GM23338 (cell line): ENCODE data around the gene TMEM63C. TPM values are rescaled to one million over a fixed set of nuclear protein-coding genes. Genes with fewer than 3 reads are reported as not detected.
A peak's percentile ranks its signal among the peaks of the same experiment; 100 is the strongest.

Experiments used
- ATAC-seq: fragments of 200-7000 bp; cut with Tn5 transposase; 3 replicates; pipeline ENCODE4 v1.9.1; 2020
- DNase-seq: peaks from one replicate; pipeline ENCODE4 v3.0.0-alpha.2; 2015; ENCODE audit warnings: low spot score
- H2AFZ ChIP-seq: fragments of 200-600 bp; sonication (generic); 2 replicates; pipeline ENCODE4 v1.8.0; 2016; ENCODE audit warnings: antibody characterized with exemption, mild to moderate bottlenecking, moderate library complexity
- H3F3A ChIP-seq: fragments of 200-600 bp; sonication (generic); replicated peaks from 2 replicates; pipeline ENCODE4 v1.8.0; 2017; ENCODE audit warnings: antibody characterized with exemption, mixed run types, low read depth
- H3K27ac ChIP-seq: fragments of 200-600 bp; sonication (generic); 2 replicates; pipeline ENCODE4 v1.6.1; 2016; ENCODE audit warnings: low read depth
- H3K27me3 ChIP-seq: fragments of 200-600 bp; sonication (generic); 2 replicates; pipeline ENCODE4 v1.8.0; 2016; ENCODE audit warnings: mild to moderate bottlenecking, mixed run types, moderate library complexity; ENCODE audit not compliant: insufficient read depth
- H3K36me3 ChIP-seq: fragments of 200-600 bp; sonication (generic); 2 replicates; pipeline ENCODE4 v1.8.0; 2016; ENCODE audit warnings: mild to moderate bottlenecking; ENCODE audit not compliant: insufficient read depth
- H3K4me1 ChIP-seq: fragments of 200-600 bp; sonication (generic); 2 replicates; pipeline ENCODE4 v1.8.0; 2016; ENCODE audit warnings: mild to moderate bottlenecking, moderate library complexity; ENCODE audit not compliant: insufficient read depth
- H3K4me2 ChIP-seq: fragments of 200-600 bp; sonication (generic); 2 replicates; pipeline ENCODE4 v1.7.1; 2017; ENCODE audit warnings: mixed run types
- H3K4me3 ChIP-seq: fragments of 200-600 bp; sonication (generic); 2 replicates; pipeline ENCODE4 v1.6.1; 2016; ENCODE audit warnings: mixed run types
- H3K79me2 ChIP-seq: fragments of 200-600 bp; sonication (generic); replicated peaks from 2 replicates; pipeline ENCODE4 v1.8.0; 2017; ENCODE audit warnings: mild to moderate bottlenecking; ENCODE audit not compliant: insufficient read depth
- H3K9me2 ChIP-seq: fragments of 200-600 bp; sonication (generic); 2 replicates; pipeline ENCODE4 v1.8.0; 2017; ENCODE audit not compliant: insufficient read depth
- H4K20me1 ChIP-seq: fragments of 200-600 bp; sonication (generic); replicated peaks from 2 replicates; pipeline ENCODE4 v1.8.0; 2017; ENCODE audit warnings: mild to moderate bottlenecking; ENCODE audit not compliant: insufficient read depth
- H3K27ac Mint-ChIP-seq: 2 replicates; pipeline ENCODE4 v1.8.0; 2020; ENCODE audit warnings: inconsistent platforms, mild to moderate bottlenecking, moderate library complexity, mixed read lengths
- H3K27me3 Mint-ChIP-seq: 3 replicates; pipeline ENCODE4 v1.8.0; 2022; ENCODE audit warnings: low read depth, mild to moderate bottlenecking, moderate library complexity, mixed read lengths, inconsistent platforms; ENCODE audit not compliant: insufficient read depth, poor library complexity
- H3K36me3 Mint-ChIP-seq: 3 replicates; pipeline ENCODE4 v1.8.0; 2021; ENCODE audit warnings: low read depth, mild to moderate bottlenecking, inconsistent platforms, moderate library complexity, mixed read lengths
- H3K4me1 Mint-ChIP-seq: 3 replicates; pipeline ENCODE4 v1.8.0; 2020; ENCODE audit warnings: mild to moderate bottlenecking, inconsistent platforms, mixed read lengths
- H3K4me3 Mint-ChIP-seq: 3 replicates; pipeline ENCODE4 v1.8.0; 2021; ENCODE audit warnings: moderate library complexity, mild to moderate bottlenecking, inconsistent platforms, mixed read lengths
- H3K9me3 Mint-ChIP-seq: 3 replicates; pipeline ENCODE4 v1.8.0; 2020; ENCODE audit warnings: moderate library complexity, mild to moderate bottlenecking, inconsistent platforms, mixed read lengths
- CREB1 ChIP-seq: fragments of 250-450 bp; sonication (Bioruptor Pico); IDR thresholded peaks from 2 replicates; pipeline ENCODE4 v1.5.0; 2020; ENCODE audit warnings: low read depth, mild to moderate bottlenecking, moderate library complexity
- JUNB ChIP-seq: IDR thresholded peaks from one replicate; pipeline ENCODE4 v1.6.1; 2016; ENCODE audit warnings: antibody characterized with exemption; ENCODE audit not compliant: unreplicated experiment
- NANOG ChIP-seq: IDR thresholded peaks from 2 replicates; pipeline ENCODE4 v1.6.1; 2016; ENCODE audit warnings: antibody characterized with exemption, borderline replicate concordance
- ZNF114 ChIP-seq: fragments of 250-450 bp; sonication (Bioruptor Pico); IDR thresholded peaks from 2 replicates; pipeline ENCODE4 v1.5.0; 2020; ENCODE audit warnings: mild to moderate bottlenecking, moderate library complexity
- polyA plus RNA-seq: library from polyadenylated mRNA; unstranded; fragments of >200 nt; fragmentation: Nextera tagmentation; extraction: Ambion mirVana; gene quantifications from 2 replicates; pipeline ENCODE4 v1.2.1, GENCODE V29; 2016
- total RNA-seq: library from RNA; depleted of rRNA; stranded (reverse); fragments of >200 nt; shearing (Covaris generic); gene quantifications from 2 replicates; pipeline ENCODE4 v1.2.3, GENCODE V29; 2014
- TF ChIP-seq, protein P1 (sequence below): fragments of 250-450 bp; sonication (Bioruptor Pico); IDR thresholded peaks from 2 replicates; pipeline ENCODE4 v1.5.0; 2020; ENCODE audit warnings: mild to moderate bottlenecking, moderate library complexity

The TMEM63C gene
- total and polyA plus RNA-seq, 2 experiments from 2014 or later = 2.1 to 6.3 TPM

DNA sequence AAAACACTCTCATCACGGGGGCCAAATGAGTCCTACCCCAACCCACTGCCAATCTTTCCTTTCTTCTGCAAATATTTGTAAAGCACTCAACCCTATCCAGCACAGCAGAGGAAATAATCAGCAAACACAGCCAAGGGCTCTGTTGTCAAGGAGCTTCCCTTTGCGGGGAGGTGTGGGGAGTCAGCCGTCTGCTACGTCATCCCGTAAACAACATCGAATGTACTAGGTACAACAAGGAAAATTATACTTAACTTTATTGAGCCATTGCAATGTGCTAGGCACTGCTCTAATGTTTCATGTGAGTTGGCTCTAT is 22.8 kb downstream of the TMEM63C start:
- Mint-ChIP-seq H3K27me3 (peaks cover 15% of the 10 kb centered on the region), H3K4me1 (peaks cover 40% of the 10 kb centered on the region), H3K9me3 (no peaks in the 10 kb centered on the region), H3K27ac (0 out of 2 replicates have a peak overlapping the region, but pooled peaks have one; percentile 8), H3K36me3 (no peaks in the 10 kb centered on the region), H3K4me3 (no peak overlapping the region; the same call in 2 of the 3 replicates)
- no peak for ATAC-seq
- Histone ChIP-seq H2AFZ (no peak overlapping the region), H3F3A (0 out of 2 replicates have a peak, but pooled peaks cover 4% of the 10 kb centered on the region), H3K27me3 (no peaks in the 10 kb centered on the region), H3K4me1 (peaks cover 13% of the 10 kb centered on the region; the same call in 1 of the 2 replicates), H4K20me1 (no peaks in the 10 kb centered on the region; the same call in 1 of the 2 replicates), H3K4me2 (no peak overlapping the region), H3K9me2 (no peaks in the 10 kb centered on the region), H3K36me3 (no peaks in the 10 kb centered on the region), H3K4me3 (no peak overlapping the region), H3K27ac (no peak overlapping the region), H3K79me2 (no peaks in the 10 kb centered on the region)
- no peak for TF ChIP-seq NANOG
- no peak for TF ChIP-seq JUNB
- TF ChIP-seq, protein P1, sequence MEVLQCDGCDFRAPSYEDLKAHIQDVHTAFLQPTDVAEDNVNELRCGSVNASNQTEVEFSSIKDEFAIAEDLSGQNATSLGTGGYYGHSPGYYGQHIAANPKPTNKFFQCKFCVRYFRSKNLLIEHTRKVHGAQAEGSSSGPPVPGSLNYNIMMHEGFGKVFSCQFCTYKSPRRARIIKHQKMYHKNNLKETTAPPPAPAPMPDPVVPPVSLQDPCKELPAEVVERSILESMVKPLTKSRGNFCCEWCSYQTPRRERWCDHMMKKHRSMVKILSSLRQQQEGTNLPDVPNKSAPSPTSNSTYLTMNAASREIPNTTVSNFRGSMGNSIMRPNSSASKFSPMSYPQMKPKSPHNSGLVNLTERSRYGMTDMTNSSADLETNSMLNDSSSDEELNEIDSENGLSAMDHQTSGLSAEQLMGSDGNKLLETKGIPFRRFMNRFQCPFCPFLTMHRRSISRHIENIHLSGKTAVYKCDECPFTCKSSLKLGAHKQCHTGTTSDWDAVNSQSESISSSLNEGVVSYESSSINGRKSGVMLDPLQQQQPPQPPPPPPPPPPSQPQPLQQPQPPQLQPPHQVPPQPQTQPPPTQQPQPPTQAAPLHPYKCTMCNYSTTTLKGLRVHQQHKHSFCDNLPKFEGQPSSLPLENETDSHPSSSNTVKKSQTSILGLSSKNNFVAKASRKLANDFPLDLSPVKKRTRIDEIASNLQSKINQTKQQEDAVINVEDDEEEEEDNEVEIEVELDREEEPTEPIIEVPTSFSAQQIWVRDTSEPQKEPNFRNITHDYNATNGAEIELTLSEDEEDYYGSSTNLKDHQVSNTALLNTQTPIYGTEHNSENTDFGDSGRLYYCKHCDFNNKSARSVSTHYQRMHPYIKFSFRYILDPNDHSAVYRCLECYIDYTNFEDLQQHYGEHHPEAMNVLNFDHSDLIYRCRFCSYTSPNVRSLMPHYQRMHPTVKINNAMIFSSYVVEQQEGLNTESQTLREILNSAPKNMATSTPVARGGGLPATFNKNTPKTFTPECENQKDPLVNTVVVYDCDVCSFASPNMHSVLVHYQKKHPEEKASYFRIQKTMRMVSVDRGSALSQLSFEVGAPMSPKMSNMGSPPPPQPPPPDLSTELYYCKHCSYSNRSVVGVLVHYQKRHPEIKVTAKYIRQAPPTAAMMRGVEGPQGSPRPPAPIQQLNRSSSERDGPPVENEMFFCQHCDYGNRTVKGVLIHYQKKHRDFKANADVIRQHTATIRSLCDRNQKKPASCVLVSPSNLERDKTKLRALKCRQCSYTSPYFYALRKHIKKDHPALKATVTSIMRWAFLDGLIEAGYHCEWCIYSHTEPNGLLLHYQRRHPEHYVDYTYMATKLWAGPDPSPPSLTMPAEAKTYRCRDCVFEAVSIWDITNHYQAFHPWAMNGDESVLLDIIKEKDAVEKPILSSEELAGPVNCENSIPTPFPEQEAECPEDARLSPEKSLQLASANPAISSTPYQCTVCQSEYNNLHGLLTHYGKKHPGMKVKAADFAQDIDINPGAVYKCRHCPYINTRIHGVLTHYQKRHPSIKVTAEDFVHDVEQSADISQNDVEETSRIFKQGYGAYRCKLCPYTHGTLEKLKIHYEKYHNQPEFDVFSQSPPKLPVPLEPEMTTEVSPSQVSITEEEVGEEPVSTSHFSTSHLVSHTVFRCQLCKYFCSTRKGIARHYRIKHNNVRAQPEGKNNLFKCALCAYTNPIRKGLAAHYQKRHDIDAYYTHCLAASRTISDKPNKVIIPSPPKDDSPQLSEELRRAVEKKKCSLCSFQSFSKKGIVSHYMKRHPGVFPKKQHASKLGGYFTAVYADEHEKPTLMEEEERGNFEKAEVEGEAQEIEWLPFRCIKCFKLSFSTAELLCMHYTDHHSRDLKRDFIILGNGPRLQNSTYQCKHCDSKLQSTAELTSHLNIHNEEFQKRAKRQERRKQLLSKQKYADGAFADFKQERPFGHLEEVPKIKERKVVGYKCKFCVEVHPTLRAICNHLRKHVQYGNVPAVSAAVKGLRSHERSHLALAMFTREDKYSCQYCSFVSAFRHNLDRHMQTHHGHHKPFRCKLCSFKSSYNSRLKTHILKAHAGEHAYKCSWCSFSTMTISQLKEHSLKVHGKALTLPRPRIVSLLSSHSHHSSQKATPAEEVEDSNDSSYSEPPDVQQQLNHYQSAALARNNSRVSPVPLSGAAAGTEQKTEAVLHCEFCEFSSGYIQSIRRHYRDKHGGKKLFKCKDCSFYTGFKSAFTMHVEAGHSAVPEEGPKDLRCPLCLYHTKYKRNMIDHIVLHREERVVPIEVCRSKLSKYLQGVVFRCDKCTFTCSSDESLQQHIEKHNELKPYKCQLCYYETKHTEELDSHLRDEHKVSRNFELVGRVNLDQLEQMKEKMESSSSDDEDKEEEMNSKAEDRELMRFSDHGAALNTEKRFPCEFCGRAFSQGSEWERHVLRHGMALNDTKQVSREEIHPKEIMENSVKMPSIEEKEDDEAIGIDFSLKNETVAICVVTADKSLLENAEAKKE = no peak
- no peak for TF ChIP-seq CREB1 (CRISPR knock-in tag)
- DNase-seq = no peak

DNA sequence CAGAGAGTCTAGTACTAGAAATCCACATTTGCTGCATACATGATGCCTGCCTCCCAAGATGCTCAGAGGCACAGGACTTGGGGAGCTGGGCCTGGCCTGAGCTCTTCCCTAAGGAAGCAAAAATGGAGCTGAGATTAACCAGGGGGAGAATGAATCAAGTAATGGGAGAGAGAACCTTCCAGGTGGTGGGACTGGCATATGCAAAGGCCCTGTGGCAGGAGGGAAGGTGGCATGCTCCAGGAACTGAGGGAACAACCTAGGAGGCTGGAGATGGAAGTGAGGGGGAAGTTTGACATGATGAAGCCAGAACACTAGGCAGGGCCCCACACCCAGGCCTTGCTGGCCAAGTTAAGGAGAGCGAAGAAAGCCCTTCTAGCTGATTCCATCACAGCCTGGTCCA is 23.3 kb downstream of the TMEM63C start:
- no peak for ATAC-seq
- no peak overlapping the region for H2AFZ ChIP-seq
- DNase-seq = no peak
- no peaks in the 10 kb centered on the region for H3K79me2 ChIP-seq
- peaks cover 13% of the 10 kb centered on the region; the same call in 1 of the 2 replicates for H3K4me1 ChIP-seq
- no peak overlapping the region for H3K27ac ChIP-seq
- H3F3A ChIP-seq = 0 out of 2 replicates have a peak, but pooled peaks cover 4% of the 10 kb centered on the region
- no peaks in the 10 kb centered on the region for H3K9me2 ChIP-seq
- no peaks in the 10 kb centered on the region for H3K27me3 ChIP-seq
- no peak overlapping the region for H3K4me3 Mint-ChIP-seq
- H3K27ac Mint-ChIP-seq = no peak overlapping the region
- H3K4me2 ChIP-seq = no peak overlapping the region
- peaks cover 40% of the 10 kb centered on the region for H3K4me1 Mint-ChIP-seq
- H3K9me3 Mint-ChIP-seq = no peaks in the 10 kb centered on the region
- H4K20me1 ChIP-seq = no peaks in the 10 kb centered on the region; the same call in 1 of the 2 replicates
- H3K36me3 ChIP-seq = no peaks in the 10 kb centered on the region
- H3K36me3 Mint-ChIP-seq = no peaks in the 10 kb centered on the region
- H3K4me3 ChIP-seq = no peak overlapping the region
- peaks cover 13% of the 10 kb centered on the region for H3K27me3 Mint-ChIP-seq
- TF ChIP-seq NANOG (no peak), CREB1 (CRISPR knock-in tag) (no peak), ZNF114 (CRISPR knock-in tag) (no peak)
- TF ChIP-seq, protein P1 = no peak
